ENCODE measurements around the gene SYNPO2.
"Not testable (repeated sequence)": the region's sequence is repeated elsewhere in the genome, so short reads cannot be mapped to it uniquely, and the experiment has no call there.

Gene SYNPO2

GRCh38 chr4:118989098-118990080 lies 100.7 kb downstream of the SYNPO2 start:
- H3K27ac ChIP-seq (ENCODE audit: low read length) = peak overlapping the region; percentile 93
- no peaks in the 10 kb centered on the region for H3K36me3 ChIP-seq (ENCODE audit: control insufficient read depth in 1 of 2, insufficient read depth in 2 of 2, low read length in 2 of 2)
- H3K9me3 ChIP-seq (ENCODE audit: control insufficient read depth in 1 of 2, low read length in 2 of 2) = no peaks in the 10 kb centered on the region
- H3K27me3 ChIP-seq (ENCODE audit: low read depth, low read length) = no peaks in the 10 kb centered on the region
- peaks cover 9 to 13% of the 10 kb centered on the region in 2 donors for H3K4me1 ChIP-seq (ENCODE audit: control insufficient read depth in 1 of 2, insufficient read depth in 2 of 2, low read length in 2 of 2)
- no peak overlapping the region for H3K4me3 ChIP-seq (ENCODE audit: low read depth in 1 of 2, low read length in 2 of 2)

GRCh38 chr4:118991686-118992085 lies 103.0 kb downstream of the SYNPO2 start:
- H3K27ac ChIP-seq (ENCODE audit: low read length) = peak overlapping the region; percentile 93
- H3K9me3 ChIP-seq (ENCODE audit: control insufficient read depth in 1 of 2, low read length in 2 of 2) = no peaks in the 10 kb centered on the region
- peaks cover 9 to 13% of the 10 kb centered on the region in 2 donors for H3K4me1 ChIP-seq (ENCODE audit: control insufficient read depth in 1 of 2, insufficient read depth in 2 of 2, low read length in 2 of 2)
- H3K36me3 ChIP-seq (ENCODE audit: control insufficient read depth in 1 of 2, insufficient read depth in 2 of 2, low read length in 2 of 2) = no peaks in the 10 kb centered on the region
- no peaks in the 10 kb centered on the region for H3K27me3 ChIP-seq (ENCODE audit: low read depth, low read length)
- H3K4me3 ChIP-seq (ENCODE audit: low read depth in 1 of 2, low read length in 2 of 2) = peak overlapping the region; percentile 1 to 9

- H3K4me3 ChIP-seq (ENCODE audit: low read depth in 1 of 2, low read length in 2 of 2) = no peak overlapping the region
- H3K27me3 ChIP-seq (ENCODE audit: low read depth, low read length) = no peaks in the 10 kb centered on the region
- H3K9me3 ChIP-seq (ENCODE audit: control insufficient read depth in 1 of 2, low read length in 2 of 2) = no peaks in the 10 kb centered on the region
- H3K4me1 ChIP-seq (ENCODE audit: control insufficient read depth in 1 of 2, insufficient read depth in 2 of 2, low read length in 2 of 2) = peaks cover 9 to 13% of the 10 kb centered on the region in 2 donors
- H3K36me3 ChIP-seq (ENCODE audit: control insufficient read depth in 1 of 2, insufficient read depth in 2 of 2, low read length in 2 of 2) = no peaks in the 10 kb centered on the region
- H3K27ac ChIP-seq (ENCODE audit: low read length) = peak overlapping the region; percentile 93
These were observed 103.5 kb downstream of the SYNPO2 start for GRCh38 chr4:118992149-118992548.

- H3K27ac ChIP-seq (ENCODE audit: low read length) = peak overlapping the region; percentile 93
- H3K36me3 ChIP-seq (ENCODE audit: control insufficient read depth in 1 of 2, insufficient read depth in 2 of 2, low read length in 2 of 2) = no peaks in the 10 kb centered on the region
- no peaks in the 10 kb centered on the region for H3K9me3 ChIP-seq (ENCODE audit: control insufficient read depth in 1 of 2, low read length in 2 of 2)
- H3K4me1 ChIP-seq (ENCODE audit: control insufficient read depth in 1 of 2, insufficient read depth in 2 of 2, low read length in 2 of 2) = peaks cover 6 to 8% of the 10 kb centered on the region in 2 donors
- no peak overlapping the region for H3K4me3 ChIP-seq (ENCODE audit: low read depth in 1 of 2, low read length in 2 of 2)
- H3K27me3 ChIP-seq (ENCODE audit: low read depth, low read length) = no peaks in the 10 kb centered on the region
These were observed 104.7 kb downstream of the SYNPO2 start for GRCh38 chr4:118993333-118993732.

- peak overlapping the region; percentile 93 for H3K27ac ChIP-seq (ENCODE audit: low read length)
- peaks cover 1 to 6% of the 10 kb centered on the region in 2 donors for H3K4me1 ChIP-seq (ENCODE audit: control insufficient read depth in 1 of 2, insufficient read depth in 2 of 2, low read length in 2 of 2)
- H3K9me3 ChIP-seq (ENCODE audit: control insufficient read depth in 1 of 2, low read length in 2 of 2) = no peaks in the 10 kb centered on the region
- H3K4me3 ChIP-seq (ENCODE audit: low read depth in 1 of 2, low read length in 2 of 2) = no peak overlapping the region
- H3K27me3 ChIP-seq (ENCODE audit: low read depth, low read length) = no peaks in the 10 kb centered on the region
- no peaks in the 10 kb centered on the region for H3K36me3 ChIP-seq (ENCODE audit: control insufficient read depth in 1 of 2, insufficient read depth in 2 of 2, low read length in 2 of 2)
These were observed 105.4 kb downstream of the SYNPO2 start for GRCh38 chr4:118994030-118994429.

- H3K36me3 ChIP-seq (ENCODE audit: control insufficient read depth in 1 of 2, insufficient read depth in 2 of 2, low read length in 2 of 2) = no peaks in the 10 kb centered on the region
- H3K4me3 ChIP-seq (ENCODE audit: low read depth in 1 of 2, low read length in 2 of 2) = no peak overlapping the region
- peak overlapping the region; percentile 93 for H3K27ac ChIP-seq (ENCODE audit: low read length)
- H3K27me3 ChIP-seq (ENCODE audit: low read depth, low read length) = no peaks in the 10 kb centered on the region
- H3K4me1 ChIP-seq (ENCODE audit: control insufficient read depth in 1 of 2, insufficient read depth in 2 of 2, low read length in 2 of 2) = peaks cover 0 to 6% of the 10 kb centered on the region in 2 donors
- no peaks in the 10 kb centered on the region for H3K9me3 ChIP-seq (ENCODE audit: control insufficient read depth in 1 of 2, low read length in 2 of 2)
These were observed 107.2 kb downstream of the SYNPO2 start for GRCh38 chr4:118995693-118996391.

- Histone ChIP-seq H3K36me3 (ENCODE audit: control insufficient read depth in 1 of 2, insufficient read depth in 2 of 2, low read length in 2 of 2) (no peaks in the 10 kb centered on the region), H3K4me3 (ENCODE audit: low read depth in 1 of 2, low read length in 2 of 2) (peak overlapping the region in 1 of 2 donors; percentile 24), H3K27me3 (ENCODE audit: low read depth, low read length) (no peaks in the 10 kb centered on the region), H3K27ac (ENCODE audit: low read length) (peak overlapping the region; percentile 74), H3K4me1 (ENCODE audit: control insufficient read depth in 1 of 2, insufficient read depth in 2 of 2, low read length in 2 of 2) (peaks cover 0 to 4% of the 10 kb centered on the region in 2 donors), H3K9me3 (ENCODE audit: control insufficient read depth in 1 of 2, low read length in 2 of 2) (no peaks in the 10 kb centered on the region)
These were observed 108.9 kb downstream of the SYNPO2 start for GRCh38 chr4:118997601-118998000.

- Histone ChIP-seq H3K27me3 (ENCODE audit: low read depth, low read length) (no peaks in the 10 kb centered on the region), H3K9me3 (ENCODE audit: control insufficient read depth in 1 of 2, low read length in 2 of 2) (no peaks in the 10 kb centered on the region), H3K4me3 (ENCODE audit: low read depth in 1 of 2, low read length in 2 of 2) (peak overlapping the region in 1 of 2 donors; percentile 39), H3K4me1 (ENCODE audit: control insufficient read depth in 1 of 2, insufficient read depth in 2 of 2, low read length in 2 of 2) (no peaks in the 10 kb centered on the region), H3K27ac (ENCODE audit: low read length) (peak overlapping the region; percentile 97), H3K36me3 (ENCODE audit: control insufficient read depth in 1 of 2, insufficient read depth in 2 of 2, low read length in 2 of 2) (no peaks in the 10 kb centered on the region)
These were observed 111.3 kb downstream of the SYNPO2 start for GRCh38 chr4:118999919-119000318.

- Histone ChIP-seq H3K9me3 (ENCODE audit: control insufficient read depth in 1 of 2, low read length in 2 of 2) (no peaks in the 10 kb centered on the region), H3K4me1 (ENCODE audit: control insufficient read depth in 1 of 2, insufficient read depth in 2 of 2, low read length in 2 of 2) (no peaks in the 10 kb centered on the region), H3K27ac (ENCODE audit: low read length) (peak overlapping the region; percentile 97), H3K27me3 (ENCODE audit: low read depth, low read length) (no peaks in the 10 kb centered on the region), H3K36me3 (ENCODE audit: control insufficient read depth in 1 of 2, insufficient read depth in 2 of 2, low read length in 2 of 2) (no peaks in the 10 kb centered on the region), H3K4me3 (ENCODE audit: low read depth in 1 of 2, low read length in 2 of 2) (peak overlapping the region in 1 of 2 donors; percentile 39)
These were observed 111.7 kb downstream of the SYNPO2 start for GRCh38 chr4:119000400-119000799.

GRCh38 chr4:119002476-119002875 lies 113.8 kb downstream of the SYNPO2 start:
- Histone ChIP-seq H3K27me3 (ENCODE audit: low read depth, low read length) (no peaks in the 10 kb centered on the region), H3K27ac (ENCODE audit: low read length) (peak overlapping the region; percentile 67), H3K9me3 (ENCODE audit: control insufficient read depth in 1 of 2, low read length in 2 of 2) (no peaks in the 10 kb centered on the region), H3K36me3 (ENCODE audit: control insufficient read depth in 1 of 2, insufficient read depth in 2 of 2, low read length in 2 of 2) (no peaks in the 10 kb centered on the region), H3K4me1 (ENCODE audit: control insufficient read depth in 1 of 2, insufficient read depth in 2 of 2, low read length in 2 of 2) (no peaks in the 10 kb centered on the region), H3K4me3 (ENCODE audit: low read depth in 1 of 2, low read length in 2 of 2) (no peak overlapping the region)

- not testable (repeated sequence) for H3K4me1 ChIP-seq (ENCODE audit: control insufficient read depth in 1 of 2, insufficient read depth in 2 of 2, low read length in 2 of 2); H3K27me3 ChIP-seq (ENCODE audit: low read depth, low read length); H3K9me3 ChIP-seq (ENCODE audit: control insufficient read depth in 1 of 2, low read length in 2 of 2); H3K36me3 ChIP-seq (ENCODE audit: control insufficient read depth in 1 of 2, insufficient read depth in 2 of 2, low read length in 2 of 2); H3K4me3 ChIP-seq (ENCODE audit: low read depth in 1 of 2, low read length in 2 of 2)
- H3K27ac ChIP-seq (ENCODE audit: low read length) = peak overlapping the region; percentile 67
These were observed 114.3 kb downstream of the SYNPO2 start for GRCh38 chr4:119003001-119003400.

All from muscle layer of duodenum (tissue), 2 donors.